ENCODE results near the gene KPNA1. TPM values are rescaled to one million over a fixed set of nuclear protein-coding genes. Genes with fewer than 3 reads are reported as not detected.

The KPNA1 gene
- total and polyA plus RNA-seq, 2 of the 13 experiments (the other 11 are each of a cell fraction or from before 2014, with no cell fraction given): 15.4 to 30.0 TPM

- peak; percentile 79; the same call in 1 of the 2 replicates for TF ChIP-seq ZNF530 (CRISPR knock-in tag; IDR thresholded peaks at IDR 0.05; ENCODE audit: low read depth)
- peak; percentile 91; the same call in 1 of the 3 replicates for TF ChIP-seq MXI1 (IDR thresholded peaks at IDR 0.05; ENCODE audit: borderline replicate concordance, low read depth, low read length)
- TF ChIP-seq ZNF451 (CRISPR knock-in tag; IDR thresholded peaks at IDR 0.05): peak; percentile 65
- no peak for TF ChIP-seq SMARCE1 (IDR thresholded peaks at IDR 0.05; ENCODE audit: borderline replicate concordance)
- TF ChIP-seq JARID2 (CRISPR knock-in tag; IDR thresholded peaks at IDR 0.05; ENCODE audit: insufficient replicate concordance): no peak
- TF ChIP-seq PRMT3 (CRISPR knock-in tag; IDR thresholded peaks at IDR 0.05; ENCODE audit: borderline replicate concordance, low read depth): peak; percentile 26; the same call in 1 of the 2 replicates
- TF ChIP-seq POGK (CRISPR knock-in tag; conservative IDR thresholded peaks at IDR 0.05): peak; percentile 79; the same call in 1 of the 2 replicates
- TF ChIP-seq ZFP37 (CRISPR knock-in tag; IDR thresholded peaks at IDR 0.05; ENCODE audit: borderline replicate concordance): peak; percentile 70; the same call in 1 of the 2 replicates
- TF ChIP-seq ZNF484 (CRISPR knock-in tag; IDR thresholded peaks at IDR 0.05; ENCODE audit: borderline replicate concordance, low read depth): 0 out of 2 replicates have a peak, but pooled peaks have one; percentile 20
- peak; percentile 94 for TF ChIP-seq POLR2AphosphoS5 (IDR thresholded peaks at IDR 0.05; ENCODE audit: low read depth, low read length)
- TF ChIP-seq ZNF879 (CRISPR knock-in tag; IDR thresholded peaks at IDR 0.05): peak; percentile 29; the same call in 1 of the 2 replicates
- TF ChIP-seq ZNF232 (CRISPR knock-in tag; IDR thresholded peaks at IDR 0.05; ENCODE audit: borderline replicate concordance): peak; percentile 84
- no peak for TF ChIP-seq SKIL (CRISPR knock-in tag; IDR thresholded peaks at IDR 0.05; ENCODE audit: borderline replicate concordance)
- peak; percentile 52; the same call in 1 of the 2 replicates for TF ChIP-seq ZNF703 (CRISPR knock-in tag; IDR thresholded peaks at IDR 0.05; ENCODE audit: borderline replicate concordance)
- no peak for TF ChIP-seq U2AF2 (IDR thresholded peaks at IDR 0.05; ENCODE audit: low read depth, low read length)
- TF ChIP-seq ZBTB39 (CRISPR knock-in tag; IDR thresholded peaks at IDR 0.05): peak; percentile 72; the same call in 1 of the 2 replicates
- peak; percentile 65; the same call in 1 of the 2 replicates for TF ChIP-seq IRF2 (CRISPR knock-in tag; IDR thresholded peaks at IDR 0.05)
- peak; percentile 91 for TF ChIP-seq SNAPC5 (CRISPR knock-in tag; IDR thresholded peaks at IDR 0.05; ENCODE audit: borderline replicate concordance)
- peak; percentile 84 for TF ChIP-seq NFYC (CRISPR knock-in tag; IDR thresholded peaks at IDR 0.05)
- TF ChIP-seq ATF6 (CRISPR knock-in tag; conservative IDR thresholded peaks at IDR 0.05): 0 out of 2 replicates have a peak, but pooled peaks have one; percentile 30
Observed at GRCh38 chr3:122382888-122383666, 131.7 kb downstream of the KPNA1 start, which contains the start of gene MIX23 (continued).

Measured in HepG2 (cell line).